GM21825 (cell line): ENCODE results near the gene SELENON.

Source experiments
- ATAC-seq: cut with Tn5 transposase; IDR thresholded peaks from one replicate; pipeline ENCODE4 v1.9.1; 2021; ENCODE audit warnings: mild to moderate bottlenecking, moderate library complexity; ENCODE audit not compliant: unreplicated experiment

SELENON gene

GRCh38 chr1:25792115-25792514 is 7.9 kb upstream of the SELENON start:
- no peak for ATAC-seq

GRCh38 chr1:25793585-25794170 is 6.3 kb upstream of the SELENON start:
- no peak for ATAC-seq

- ATAC-seq = no peak
Measured at GRCh38 chr1:25794325-25794724, 5.7 kb upstream of the SELENON start.

GRCh38 chr1:25795211-25795610 is 4.8 kb upstream of the SELENON start:
- no peak for ATAC-seq

GRCh38 chr1:25795946-25796810 is 3.8 kb upstream of the SELENON start:
- ATAC-seq = no peak

GRCh38 chr1:25796811-25797458 is 3.1 kb upstream of the SELENON start:
- ATAC-seq = no peak

- ATAC-seq = no peak
Measured at GRCh38 chr1:25797939-25798338, 2.1 kb upstream of the SELENON start.

GRCh38 chr1:25798666-25799351 is 1.2 kb upstream of the SELENON start:
- no peak for ATAC-seq

- ATAC-seq = no peak
Measured at GRCh38 chr1:25799352-25799934, 550 bp upstream of the SELENON start.

- ATAC-seq = no peak
Measured at GRCh38 chr1:25800703-25801377, 847 bp downstream of the SELENON start.

- ATAC-seq = no peak
Measured at GRCh38 chr1:25802915-25803314, 2.9 kb downstream of the SELENON start.

GRCh38 chr1:25803368-25803767 is 3.4 kb downstream of the SELENON start:
- no peak for ATAC-seq

GRCh38 chr1:25804244-25804963 is 4.4 kb downstream of the SELENON start:
- ATAC-seq = no peak

- no peak for ATAC-seq
Measured at GRCh38 chr1:25804964-25805862, 5.2 kb downstream of the SELENON start.

- ATAC-seq = no peak
Measured at GRCh38 chr1:25805863-25806225, 5.9 kb downstream of the SELENON start.

GRCh38 chr1:25806418-25806817 is 6.4 kb downstream of the SELENON start:
- ATAC-seq = no peak

- no peak for ATAC-seq
Measured at GRCh38 chr1:25807480-25808390, 7.7 kb downstream of the SELENON start.
